Astrocyte (in vitro differentiated cells and primary cell): ENCODE measurements around the gene DUSP16.

Experiments
- CTCF ChIP-seq: IDR thresholded peaks from 2 replicates; pipeline ENCODE4 v1.5.1; 2011; ENCODE audit warnings: low read depth, mild to moderate bottlenecking, inconsistent platforms, low read length, moderate library complexity; ENCODE audit not compliant: insufficient read depth
- EZH2 ChIP-seq: IDR thresholded peaks from 2 replicates; pipeline ENCODE4 v1.6.1; 2012; ENCODE audit warnings: mild to moderate bottlenecking, low read length, inconsistent platforms; ENCODE audit not compliant: insufficient read depth

- TF ChIP-seq CTCF (no peak), EZH2 (no peak)
Observed at GRCh38 chr12:12491606-12492005, 71.1 kb downstream of the DUSP16 start.
